CD4-positive, CD25-positive, alpha-beta regulatory T cell (primary cell): ENCODE data around the gene PDIA6. TPM values are rescaled to one million over a fixed set of nuclear protein-coding genes. Genes with fewer than 3 reads are reported as not detected.
"Not testable (repeated sequence)": the region's sequence is repeated elsewhere in the genome, so short reads cannot be mapped to it uniquely, and the experiment has no call there.

Experiments used
- ATAC-seq, 2 donors: fragments of 150-1000 bp; cut with Tn5 transposase; one replicate each; pipeline ENCODE4 v1.10.0; 2021; ENCODE audit warnings: low read depth in 2 of 2, moderate number of reproducible peaks in 2 of 2, moderate library complexity in 1 of 2
- DNase-seq, 3 donors: peaks; one replicate each; pipeline versions ENCODE4 v3.0.0 to v3.0.0-alpha.2; 2012 to 2022; ENCODE audit warnings: mixed read lengths in 1 of 3
- H3K27ac ChIP-seq: one replicate; pipeline ENCODE4 v1.7.0; 2013; ENCODE audit warnings: mild to moderate bottlenecking, low read length; ENCODE audit not compliant: insufficient read depth, poor library complexity, severe bottlenecking
- H3K27me3 ChIP-seq: one replicate; pipeline ENCODE4 v1.7.0; 2013; ENCODE audit warnings: low read length; ENCODE audit not compliant: control insufficient read depth, insufficient read depth
- H3K36me3 ChIP-seq: one replicate; pipeline ENCODE4 v1.7.0; 2013; ENCODE audit warnings: mild to moderate bottlenecking, low read length, moderate library complexity; ENCODE audit not compliant: control insufficient read depth, insufficient read depth
- H3K4me1 ChIP-seq: 2 replicates; pipeline ENCODE4 v1.7.0; 2013; ENCODE audit warnings: mild to moderate bottlenecking, low read length; ENCODE audit not compliant: insufficient read depth, control insufficient read depth, poor library complexity, severe bottlenecking
- H3K4me3 ChIP-seq: one replicate; pipeline ENCODE4 v1.7.0; 2013; ENCODE audit warnings: low read depth, mild to moderate bottlenecking, low read length, moderate library complexity
- H3K9me3 ChIP-seq, 2 experiments: 1 replicate in 1 of 2; 2 replicates in 1 of 2; pipeline ENCODE4 v1.7.0; 2013; ENCODE audit warnings: low read length in 2 of 2, mild to moderate bottlenecking in 1 of 2, moderate library complexity in 1 of 2; ENCODE audit not compliant: control insufficient read depth in 2 of 2
- H3K27ac Mint-ChIP-seq, 3 donors: one replicate each; pipeline ENCODE4 v1.8.0; 2020 to 2022; ENCODE audit warnings: mild to moderate bottlenecking in 3 of 3, mixed read lengths in 3 of 3, moderate library complexity in 2 of 3
- H3K27me3 Mint-ChIP-seq: one replicate; pipeline ENCODE4 v1.8.0; 2022; ENCODE audit warnings: mild to moderate bottlenecking, mixed read lengths
- H3K36me3 Mint-ChIP-seq: one replicate; pipeline ENCODE4 v1.8.0; 2020; ENCODE audit warnings: mixed read lengths
- H3K4me1 Mint-ChIP-seq, 4 donors: one replicate each; pipeline ENCODE4 v1.8.0; 2020 to 2022; ENCODE audit warnings: mixed read lengths in 4 of 4, mild to moderate bottlenecking in 1 of 4
- H3K4me3 Mint-ChIP-seq, 4 donors: one replicate each; pipeline ENCODE4 v1.8.0; 2020 to 2022; ENCODE audit warnings: mild to moderate bottlenecking in 4 of 4, mixed read lengths in 4 of 4, moderate library complexity in 3 of 4
- H3K9me3 Mint-ChIP-seq, 7 donors: one replicate each; pipeline ENCODE4 v1.8.0; 2020 to 2022; ENCODE audit warnings: mixed read lengths in 7 of 7, mild to moderate bottlenecking in 3 of 7, moderate library complexity in 2 of 7
- polyA plus RNA-seq, 4 donors: library from polyadenylated mRNA; unstranded; fragments of 300-500 nt; fragmentation: Illumina TruSeq; gene quantifications; one replicate each; pipeline ENCODE4 v1.2.3, GENCODE V29; 2021
- total RNA-seq: library from RNA; stranded (reverse); gene quantifications from one replicate; pipeline ENCODE4 v1.2.3, GENCODE V29; 2022

The PDIA6 gene
- total and polyA plus RNA-seq, 5 donors from 2014 or later, result 48.0 to 186 (median 116) TPM

GRCh38 chr2:10820978-10821695 lies 8.6 kb upstream of the PDIA6 start:
- peaks cover 0 to 4% (median 0%) of the 10 kb centered on the region in 4 donors for H3K4me1 Mint-ChIP-seq
- no peaks in the 10 kb centered on the region for H3K36me3 ChIP-seq
- no peak overlapping the region for H3K27ac ChIP-seq
- no peak overlapping the region for H3K4me3 ChIP-seq
- peaks cover 43% of the 10 kb centered on the region for H3K27me3 Mint-ChIP-seq
- H3K36me3 Mint-ChIP-seq, result no peaks in the 10 kb centered on the region
- no peak for DNase-seq
- no peak overlapping the region for H3K4me3 Mint-ChIP-seq
- no peaks in the 10 kb centered on the region for H3K9me3 ChIP-seq
- peaks cover 10% of the 10 kb centered on the region for H3K27me3 ChIP-seq
- no peaks in the 10 kb centered on the region for H3K9me3 Mint-ChIP-seq
- no peaks in the 10 kb centered on the region for H3K4me1 ChIP-seq
- no peak overlapping the region for H3K27ac Mint-ChIP-seq
- ATAC-seq, result no peak

- H3K36me3 ChIP-seq, result no peaks in the 10 kb centered on the region
- no peak overlapping the region for H3K4me3 ChIP-seq
- DNase-seq (no peak), ATAC-seq (no peak)
- no peaks in the 10 kb centered on the region for H3K9me3 Mint-ChIP-seq
- H3K4me3 Mint-ChIP-seq, result no peak overlapping the region
- no peak overlapping the region for H3K27ac ChIP-seq
- peaks cover 10% of the 10 kb centered on the region for H3K27me3 ChIP-seq
- peaks cover 37% of the 10 kb centered on the region for H3K27me3 Mint-ChIP-seq
- H3K4me1 ChIP-seq, result no peaks in the 10 kb centered on the region
- no peak overlapping the region for H3K27ac Mint-ChIP-seq
- no peaks in the 10 kb centered on the region for H3K36me3 Mint-ChIP-seq
- H3K4me1 Mint-ChIP-seq, result no peaks in the 10 kb centered on the region
- H3K9me3 ChIP-seq, result no peaks in the 10 kb centered on the region
These were observed 8.0 kb upstream of the PDIA6 start for GRCh38 chr2:10820562-10820961.

GRCh38 chr2:10819714-10820314 lies 7.2 kb upstream of the PDIA6 start:
- no peaks in the 10 kb centered on the region for H3K9me3 ChIP-seq
- no peaks in the 10 kb centered on the region for H3K36me3 Mint-ChIP-seq
- no peak overlapping the region for H3K4me3 ChIP-seq
- no peaks in the 10 kb centered on the region for H3K36me3 ChIP-seq
- H3K27me3 ChIP-seq, result peaks cover 8% of the 10 kb centered on the region
- H3K4me3 Mint-ChIP-seq, result peak overlapping the region in 1 of 4 donors; percentile 36
- no peaks in the 10 kb centered on the region for H3K4me1 ChIP-seq
- H3K27me3 Mint-ChIP-seq, result peaks cover 31% of the 10 kb centered on the region
- DNase-seq (no peak), ATAC-seq (no peak)
- H3K4me1 Mint-ChIP-seq, result no peaks in the 10 kb centered on the region
- no peak overlapping the region for H3K27ac Mint-ChIP-seq
- no peak overlapping the region for H3K27ac ChIP-seq
- no peaks in the 10 kb centered on the region for H3K9me3 Mint-ChIP-seq

- ATAC-seq (no peak), DNase-seq (no peak)
- Histone ChIP-seq H3K27ac (no peak overlapping the region), H3K36me3 (no peaks in the 10 kb centered on the region), H3K4me3 (no peak overlapping the region), H3K9me3 (no peaks in the 10 kb centered on the region), H3K4me1 (no peaks in the 10 kb centered on the region), H3K27me3 (peaks cover 8% of the 10 kb centered on the region)
- H3K4me1 Mint-ChIP-seq, result peaks cover 0 to under 1% (median 0%) of the 10 kb centered on the region in 4 donors
- H3K36me3 Mint-ChIP-seq, result no peaks in the 10 kb centered on the region
- H3K4me3 Mint-ChIP-seq, result peak overlapping the region in 1 of 4 donors; percentile 6
- no peak overlapping the region for H3K27ac Mint-ChIP-seq
- H3K9me3 Mint-ChIP-seq, result no peaks in the 10 kb centered on the region
- H3K27me3 Mint-ChIP-seq, result peaks cover 31% of the 10 kb centered on the region
These were observed 6.4 kb upstream of the PDIA6 start for GRCh38 chr2:10818984-10819383.

GRCh38 chr2:10818305-10818704 lies 5.7 kb upstream of the PDIA6 start:
- H3K4me1 ChIP-seq, ATAC-seq, DNase-seq, H3K27me3 ChIP-seq, H3K4me3 Mint-ChIP-seq, H3K27ac Mint-ChIP-seq, H3K27ac ChIP-seq, H3K36me3 ChIP-seq, H3K36me3 Mint-ChIP-seq, H3K9me3 Mint-ChIP-seq, H3K9me3 ChIP-seq, H3K4me3 ChIP-seq, H3K4me1 Mint-ChIP-seq: not testable (repeated sequence)
- H3K27me3 Mint-ChIP-seq, result peaks cover 31% of the 10 kb centered on the region

- no peak for ATAC-seq
- Histone ChIP-seq H3K36me3 (no peaks in the 10 kb centered on the region), H3K9me3 (no peaks in the 10 kb centered on the region), H3K27me3 (peaks cover 2% of the 10 kb centered on the region), H3K4me3 (no peak overlapping the region), H3K4me1 (peaks cover 6% of the 10 kb centered on the region), H3K27ac (no peak overlapping the region)
- no peak for DNase-seq
- H3K27me3 Mint-ChIP-seq, result peaks cover 31% of the 10 kb centered on the region
- H3K9me3 Mint-ChIP-seq, result no peaks in the 10 kb centered on the region
- no peak overlapping the region for H3K27ac Mint-ChIP-seq
- peaks cover 0 to 6% (median 0%) of the 10 kb centered on the region in 4 donors for H3K4me1 Mint-ChIP-seq
- H3K36me3 Mint-ChIP-seq, result no peaks in the 10 kb centered on the region
- peak overlapping the region in 1 of 4 donors; percentile 16 for H3K4me3 Mint-ChIP-seq
These were observed 4.8 kb upstream of the PDIA6 start for GRCh38 chr2:10817413-10817812.

GRCh38 chr2:10814571-10815331 lies 2.2 kb upstream of the PDIA6 start:
- Histone ChIP-seq H3K36me3 (no peaks in the 10 kb centered on the region), H3K4me1 (peaks cover 27% of the 10 kb centered on the region), H3K27me3 (no peaks in the 10 kb centered on the region), H3K9me3 (no peaks in the 10 kb centered on the region), H3K4me3 (no peak overlapping the region), H3K27ac (no peak overlapping the region)
- ATAC-seq, result no peak
- Mint-ChIP-seq H3K27me3 (peaks cover 17% of the 10 kb centered on the region), H3K4me3 (peak overlapping the region in 3 of 4 donors; percentile 40 to 73 (median 64)), H3K36me3 (no peaks in the 10 kb centered on the region), H3K27ac (peak overlapping the region in 1 of 3 donors; percentile 32), H3K4me1 (peaks cover 11 to 29% (median 19%) of the 10 kb centered on the region in 4 donors), H3K9me3 (no peaks in the 10 kb centered on the region)
- DNase-seq, result no peak
